Calu3 (cell line): ENCODE data around the gene TLK1. TPM values are rescaled to one million over a fixed set of nuclear protein-coding genes. Genes with fewer than 3 reads are reported as not detected.

ENCODE experiments used
- BruUV-seq: library from RNA; stranded (reverse); fragments of 400-500 nt; replicated peaks from 2 replicates; lab custom pipeline; 2021; lab: Mats Ljungman, UMichigan
- CTCF ChIA-PET: fragments of 300-600 bp; sonication (Branson Sonifier 250); formaldehyde crosslinking; loops from one replicate; lab custom pipeline; 2022; ENCODE audit warnings: antibody characterized with exemption; lab: Charles Lee
- DNase-seq: peaks from one replicate; pipeline ENCODE4 v3.0.0; 2022
- H3K27ac Mint-ChIP-seq: one replicate; pipeline ENCODE4 v1.8.0; 2022; ENCODE audit warnings: mixed read lengths; ENCODE audit not compliant: unreplicated experiment
- H3K27me3 Mint-ChIP-seq: one replicate; pipeline ENCODE4 v1.8.0; 2022; ENCODE audit warnings: mixed read lengths; ENCODE audit not compliant: unreplicated experiment
- H3K36me3 Mint-ChIP-seq: one replicate; pipeline ENCODE4 v1.8.0; 2022; ENCODE audit warnings: mild to moderate bottlenecking, moderate library complexity, mixed read lengths; ENCODE audit not compliant: insufficient read depth, unreplicated experiment
- H3K4me1 Mint-ChIP-seq: one replicate; pipeline ENCODE4 v1.8.0; 2022; ENCODE audit warnings: mild to moderate bottlenecking, low read depth, mixed read lengths; ENCODE audit not compliant: unreplicated experiment
- H3K4me3 Mint-ChIP-seq: one replicate; pipeline ENCODE4 v1.8.0; 2022; ENCODE audit warnings: mild to moderate bottlenecking, low read depth, moderate library complexity, mixed read lengths; ENCODE audit not compliant: unreplicated experiment
- H3K9me3 Mint-ChIP-seq: one replicate; pipeline ENCODE4 v1.8.0; 2022; ENCODE audit warnings: low read depth, mixed read lengths; ENCODE audit not compliant: unreplicated experiment
- CTCF ChIP-seq: fragments of 200-600 bp; IDR thresholded peaks from one replicate; pipeline ENCODE4 v1.8.0; 2022; ENCODE audit warnings: antibody characterized with exemption; ENCODE audit not compliant: unreplicated experiment
- intact Hi-C: fragments of 100-400 bp; cut with micrococcal nuclease; formaldehyde crosslinking; loops from one replicate; pipeline ENCODE4 v1.10.0; 2022; ENCODE audit not compliant: unreplicated experiment
- total RNA-seq: library from RNA; stranded (reverse); gene quantifications from 2 replicates; pipeline ENCODE4 v1.2.3, GENCODE V29; 2022

TLK1 gene
- total RNA-seq, 1 experiment from 2014 or later, result 64.7 TPM

DNA sequence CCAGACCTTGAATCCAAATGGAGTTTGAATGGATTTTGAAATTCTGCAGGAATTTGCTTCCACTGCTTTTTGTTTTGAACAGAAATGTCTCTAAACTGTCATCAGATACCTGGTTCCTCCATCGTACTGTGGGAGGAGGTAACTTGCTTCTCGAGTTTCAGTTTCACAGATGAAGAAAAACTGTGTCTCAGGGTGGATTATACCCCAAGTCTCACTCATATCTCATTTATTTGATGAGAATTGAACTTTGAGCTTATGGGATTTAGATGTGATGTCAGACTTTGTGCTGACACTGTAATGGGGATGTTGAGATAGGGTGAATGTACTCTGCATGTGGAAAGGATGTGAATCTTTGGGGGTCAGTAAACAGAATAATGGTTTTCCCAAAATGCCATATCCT is 124.2 kb downstream of the TLK1 start:
- DNase-seq, result no peak
- H3K36me3 Mint-ChIP-seq, result peaks cover 32% of the 10 kb centered on the region
- no TSS peak for BruUV-seq
- H3K27me3 Mint-ChIP-seq, result no peaks in the 10 kb centered on the region
- intact Hi-C loops, result no loop called here
- no peaks in the 10 kb centered on the region for H3K4me1 Mint-ChIP-seq
- no peak overlapping the region for H3K27ac Mint-ChIP-seq
- TF ChIP-seq CTCF, result no peak
- CTCF ChIA-PET, result no interaction called here
- H3K9me3 Mint-ChIP-seq, result peaks cover 3% of the 10 kb centered on the region
- H3K4me3 Mint-ChIP-seq, result no peak overlapping the region

DNA sequence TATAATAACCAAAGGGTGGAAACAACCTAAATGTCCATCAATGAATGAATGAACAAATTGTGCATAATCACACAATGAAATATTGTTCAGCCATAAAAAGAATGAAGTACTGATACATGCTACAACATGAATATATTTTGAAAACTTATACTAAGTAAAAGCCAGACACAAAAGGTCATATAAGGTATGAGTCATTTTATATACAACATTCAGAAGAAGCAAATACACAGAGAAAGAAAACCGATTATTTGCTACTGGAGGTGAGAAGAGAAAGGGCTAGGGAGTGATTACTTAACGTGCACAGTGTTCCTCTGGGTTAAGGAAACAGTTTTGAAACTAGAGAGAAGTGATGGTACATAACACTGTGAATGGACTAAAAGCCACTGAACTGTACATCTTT is 126.4 kb downstream of the TLK1 start:
- Mint-ChIP-seq H3K27me3 (no peaks in the 10 kb centered on the region), H3K27ac (no peak overlapping the region), H3K4me1 (peaks cover under 1% of the 10 kb centered on the region), H3K36me3 (peaks cover 26% of the 10 kb centered on the region), H3K9me3 (peaks cover 3% of the 10 kb centered on the region), H3K4me3 (no peak overlapping the region)
- no peak for DNase-seq
- intact Hi-C loops, result no loop called here
- no peak for TF ChIP-seq CTCF
- CTCF ChIA-PET, result no interaction called here
- BruUV-seq, result no TSS peak

DNA sequence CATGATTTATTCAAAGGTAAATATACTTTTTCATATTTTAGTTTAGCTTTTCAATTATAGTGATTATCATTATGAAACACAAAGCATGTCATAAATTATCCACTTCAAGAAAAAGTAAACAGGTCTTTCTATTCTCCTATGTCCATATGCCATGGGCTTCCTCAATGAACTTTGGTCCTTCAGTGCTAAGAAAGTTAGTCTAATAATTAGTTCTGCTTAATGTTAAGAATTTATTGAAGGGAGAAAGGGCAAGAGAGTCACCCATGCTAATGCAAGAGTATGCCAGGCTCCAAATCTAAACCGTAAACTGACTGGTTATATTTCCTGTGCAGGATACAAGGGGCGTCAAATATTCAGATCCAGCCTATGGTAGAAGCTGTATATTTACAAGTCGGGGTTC is 135.5 kb downstream of the TLK1 start:
- no peak for DNase-seq
- Mint-ChIP-seq H3K36me3 (peaks cover 16% of the 10 kb centered on the region), H3K4me1 (peaks cover 27% of the 10 kb centered on the region), H3K4me3 (no peak overlapping the region), H3K27ac (no peak overlapping the region), H3K9me3 (no peaks in the 10 kb centered on the region), H3K27me3 (no peaks in the 10 kb centered on the region)
- BruUV-seq, result no TSS peak
- intact Hi-C loops, result no loop called here
- CTCF ChIA-PET, result no interaction called here
- no peak for TF ChIP-seq CTCF

- no peak for TF ChIP-seq CTCF
- CTCF ChIA-PET, result no interaction called here
- no peaks in the 10 kb centered on the region for H3K9me3 Mint-ChIP-seq
- no TSS peak for BruUV-seq
- intact Hi-C loops, result no loop called here
- no peak for DNase-seq
- no peaks in the 10 kb centered on the region for H3K27me3 Mint-ChIP-seq
- H3K4me1 Mint-ChIP-seq, result peaks cover 17% of the 10 kb centered on the region
- H3K27ac Mint-ChIP-seq, result no peak overlapping the region
- H3K36me3 Mint-ChIP-seq, result peaks cover 18% of the 10 kb centered on the region
- no peak overlapping the region for H3K4me3 Mint-ChIP-seq
Measured at GRCh38 chr2:171018522-171018921, 142.2 kb downstream of the TLK1 start.

- CTCF ChIA-PET, result no interaction called here
- Mint-ChIP-seq H3K36me3 (peaks cover 14% of the 10 kb centered on the region), H3K4me1 (peaks cover 3% of the 10 kb centered on the region), H3K4me3 (no peak overlapping the region), H3K9me3 (no peaks in the 10 kb centered on the region), H3K27ac (no peak overlapping the region), H3K27me3 (no peaks in the 10 kb centered on the region)
- no TSS peak for BruUV-seq
- no peak for TF ChIP-seq CTCF
- no peak for DNase-seq
- intact Hi-C loops, result no loop called here
Measured at GRCh38 chr2:171016125-171016524, 144.6 kb downstream of the TLK1 start.
